Renal pelvis (tissue), 12 donors: Measurements from ENCODE around the gene PCAT7. TPM values are rescaled to one million over a fixed set of nuclear protein-coding genes. Genes with fewer than 3 reads are reported as not detected.
"Not testable (repeated sequence)": the region's sequence is repeated elsewhere in the genome, so short reads cannot be mapped to it uniquely, and the experiment has no call there.

Experiments
- DNase-seq: peaks from one replicate; pipeline ENCODE4 v3.0.0-alpha.2; 2013
- long read RNA-seq, 16 experiments: transcript quantifications; one replicate each; lab custom pipeline, GENCODE V29; 2026
- polyA plus RNA-seq, 3 donors: library from polyadenylated mRNA; unstranded; fragments of 120-200 nt; gene quantifications; one replicate each; pipeline ENCODE4 v1.2.1, GENCODE V29; 2013; ENCODE audit not compliant: insufficient read length in 3 of 3

Gene PCAT7
- polyA plus RNA-seq: under 1 TPM; 0.31 to 0.48 (median 0.41) TPM
- long read RNA-seq, donor 1: 0 reads
- long read RNA-seq, donor 2, partial matches to known transcripts: 40 of 116 reads
- long read RNA-seq, donor 2, other reads (novel, unspliced or antisense): 76 of 116 reads
- long read RNA-seq, donor 3, partial matches to known transcripts: 20 of 64 reads
- long read RNA-seq, donor 3, other reads (novel, unspliced or antisense): 44 of 64 reads
- long read RNA-seq, donor 4: 0 reads
- long read RNA-seq, donor 5: 0 reads
- long read RNA-seq, donor 6, partial matches to known transcripts: 142 of 142 reads
- long read RNA-seq, donor 6, other reads (novel, unspliced or antisense): 0 of 142 reads
- long read RNA-seq, donor 7: 0 reads
- long read RNA-seq, donor 8: 0 reads
- long read RNA-seq, donor 9: 0 reads
- long read RNA-seq, donor 10, partial matches to known transcripts: 52 of 95 reads
- long read RNA-seq, donor 10, other reads (novel, unspliced or antisense): 43 of 95 reads
- long read RNA-seq, donor 11: 0 reads
- long read RNA-seq, donor 12: 0 reads
- long read RNA-seq, donor 13, partial matches to known transcripts: 17 of 43 reads
- long read RNA-seq, donor 13, other reads (novel, unspliced or antisense): 26 of 43 reads
- long read RNA-seq, donor 14: 0 reads
- long read RNA-seq, donor 15: 0 reads
- long read RNA-seq, donor 16, partial matches to known transcripts: 69 of 85 reads
- long read RNA-seq, donor 16, other reads (novel, unspliced or antisense): 15 of 85 reads

DNA sequence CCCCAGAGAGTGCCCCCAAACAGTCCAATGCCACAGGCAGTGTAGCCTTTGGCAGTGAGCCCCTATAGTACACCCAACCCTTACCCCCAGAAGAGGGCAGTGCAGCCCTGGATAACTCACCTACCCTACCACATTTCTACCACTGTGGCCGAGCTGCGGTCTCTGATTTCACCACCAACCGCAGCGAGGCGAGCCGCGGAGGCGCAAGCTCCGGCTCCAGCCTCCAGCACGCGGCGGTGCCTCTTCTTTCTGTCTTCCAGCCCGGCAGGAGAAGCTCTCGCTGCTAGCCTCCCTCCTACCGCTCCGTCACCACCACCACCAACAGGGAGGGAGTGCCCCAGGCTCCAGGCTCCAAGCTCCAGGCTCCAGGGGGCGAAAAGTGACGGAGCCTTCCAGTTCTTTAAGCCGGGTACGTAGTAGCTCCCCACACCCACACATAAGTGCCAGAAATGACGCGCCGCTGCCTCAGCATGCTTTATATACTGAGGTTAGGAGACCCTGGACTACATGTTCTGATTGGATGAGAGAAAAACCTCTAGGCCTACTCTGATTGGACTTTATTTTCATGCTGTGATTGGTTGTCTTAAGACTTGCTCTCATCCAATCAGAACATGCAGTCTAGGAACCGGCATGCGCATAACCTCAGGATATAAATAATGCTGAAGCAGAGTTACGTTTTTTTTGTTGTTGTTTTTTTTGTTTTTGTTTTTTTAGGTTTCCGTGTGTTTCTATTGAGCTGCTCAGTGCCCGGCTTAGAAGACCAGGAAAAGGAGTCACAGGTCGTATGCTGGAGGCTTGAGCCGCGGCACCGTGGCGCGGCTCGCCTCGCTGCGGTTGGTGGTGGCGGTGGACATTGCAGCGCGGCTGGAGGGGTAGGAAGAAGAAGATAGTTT, at the start of gene PCAT7:
TSS of gene PCAT7 (plus strand) at position 645 of the 893 bp plus-strand sequence.
- no peak for DNase-seq

DNA sequence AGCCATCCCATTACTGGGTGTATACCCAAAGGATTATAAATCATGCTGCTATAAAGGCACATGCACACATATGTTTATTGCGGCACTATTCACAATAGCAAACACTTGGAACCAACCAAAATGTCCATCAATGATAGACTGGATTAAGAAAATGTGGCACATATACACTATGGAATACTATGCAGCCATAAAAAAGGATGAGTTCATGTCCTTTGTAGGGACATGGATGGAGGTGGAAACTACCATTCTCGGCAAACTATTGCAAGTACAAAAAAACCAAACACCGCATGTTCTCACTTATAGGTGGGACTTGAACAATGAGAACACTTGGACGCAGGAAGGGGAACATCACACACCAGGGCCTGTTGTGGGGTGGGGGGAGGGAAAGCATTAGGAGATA, 48.5 kb upstream of the PCAT7 start:
- DNase-seq: not testable (repeated sequence)

GRCh38 chr9:94507531-94508258, 47.2 kb upstream of the PCAT7 start:
- DNase-seq: no peak

DNA sequence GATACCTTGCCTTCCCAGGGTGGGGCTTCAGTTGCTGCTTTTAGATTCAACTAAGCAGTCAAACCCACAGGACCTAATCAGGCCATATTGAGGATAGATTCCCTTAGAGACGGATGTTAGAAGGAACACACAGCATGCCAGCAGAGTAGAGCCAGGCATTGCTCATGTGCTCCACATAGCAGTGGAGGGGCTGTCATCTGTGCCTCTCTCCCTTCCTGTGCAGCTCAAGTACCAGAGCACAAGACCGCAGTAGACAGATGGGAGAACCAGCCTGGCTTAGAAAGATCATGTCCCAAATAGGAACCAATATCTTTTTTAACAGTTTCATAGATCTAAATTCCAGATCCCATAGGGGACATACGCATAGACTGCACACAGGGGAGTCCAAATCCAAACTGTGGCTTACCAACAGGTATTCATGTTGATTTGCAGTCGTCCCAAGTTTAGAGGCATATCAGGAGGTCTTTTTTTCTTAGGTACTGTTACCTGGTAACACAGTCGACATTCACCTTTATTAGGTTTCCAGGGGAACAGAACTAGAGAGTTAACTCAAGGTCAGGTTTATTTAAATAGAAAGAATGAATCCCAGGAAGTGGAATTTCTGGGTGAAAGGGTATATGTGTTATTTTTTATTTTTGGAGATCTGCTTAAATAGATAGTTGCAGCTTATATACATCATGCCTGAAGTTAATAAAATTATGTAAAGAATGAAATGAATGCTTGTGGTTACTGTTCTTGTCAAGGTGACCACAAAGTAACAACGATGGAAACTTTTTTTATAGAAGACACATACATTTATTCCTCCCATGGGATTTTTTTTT, 43.5 kb upstream of the PCAT7 start:
- DNase-seq: no peak

GRCh38 chr9:94511955-94512265, 43.0 kb upstream of the PCAT7 start:
- DNase-seq: no peak

GRCh38 chr9:94514722-94515121, 40.2 kb upstream of the PCAT7 start:
- no peak for DNase-seq

DNA sequence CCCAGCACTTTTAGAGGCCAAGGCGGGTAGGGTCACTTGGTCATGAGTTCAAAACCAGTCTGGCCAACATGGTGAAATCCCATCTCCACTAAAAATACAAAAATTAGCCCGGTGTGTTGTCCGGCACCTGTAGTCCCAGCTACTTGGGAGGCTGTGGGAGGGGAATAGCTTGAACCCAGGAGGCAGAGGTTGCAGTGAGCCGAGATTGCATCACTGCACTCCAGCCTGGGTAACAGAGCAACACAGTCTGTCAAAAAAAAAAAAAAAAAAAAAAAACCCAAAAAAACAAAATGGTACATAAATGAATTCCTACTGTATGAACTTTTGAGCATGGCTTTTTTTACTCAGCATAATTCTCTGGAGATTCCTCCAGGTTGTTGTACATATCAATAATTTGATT, 37.6 kb upstream of the PCAT7 start:
- no peak for DNase-seq

DNA sequence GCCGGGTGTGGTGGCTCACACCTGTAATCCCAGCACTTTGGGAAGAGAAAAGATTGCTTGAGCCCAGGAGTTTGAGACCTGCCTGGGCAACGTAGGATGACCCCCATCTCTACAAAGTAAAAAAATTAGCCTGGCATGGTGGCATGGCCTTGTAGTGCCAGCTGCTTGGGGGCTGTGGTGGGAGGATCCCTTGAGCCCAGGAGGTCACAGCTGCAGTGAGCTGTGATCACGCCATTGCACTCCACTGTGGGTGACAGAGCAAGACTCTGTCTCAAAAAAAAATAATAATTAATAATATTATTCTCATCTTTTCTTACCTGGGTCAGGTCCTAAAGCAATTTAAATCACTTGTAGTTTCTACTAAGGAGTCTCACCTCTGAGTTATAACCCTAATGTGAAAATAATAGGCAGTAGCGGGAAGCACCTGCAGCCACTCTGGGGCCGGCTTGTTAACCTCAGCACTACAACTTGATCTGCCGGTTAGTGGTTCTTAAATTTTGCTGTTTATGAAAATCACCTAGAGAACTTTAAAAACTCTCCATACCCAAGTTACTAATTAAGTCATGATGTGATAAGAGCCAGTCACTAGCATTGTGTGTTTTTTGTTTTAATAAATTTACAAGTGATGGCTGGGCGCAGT, 29.4 kb upstream of the PCAT7 start:
- DNase-seq: no peak

DNA sequence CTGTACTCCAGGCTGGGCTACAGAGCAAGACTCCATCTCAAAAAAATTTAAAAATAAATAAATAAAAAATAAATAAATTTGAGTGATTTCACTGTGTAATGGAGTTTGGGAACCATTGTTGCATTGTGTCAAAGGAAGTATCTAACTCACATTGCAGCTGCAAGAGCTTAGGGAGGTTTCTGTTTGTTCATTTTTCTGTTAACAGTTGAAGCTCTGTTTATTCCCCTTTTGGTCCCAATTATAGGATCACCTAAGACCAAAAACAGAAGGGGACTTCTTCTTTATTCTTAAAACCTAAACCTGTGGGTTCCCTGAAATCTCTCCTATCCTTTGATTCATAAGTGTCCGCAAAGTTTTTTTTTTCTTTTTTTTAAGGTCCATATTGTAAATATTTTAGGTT, 28.6 kb upstream of the PCAT7 start:
- DNase-seq: no peak

DNA sequence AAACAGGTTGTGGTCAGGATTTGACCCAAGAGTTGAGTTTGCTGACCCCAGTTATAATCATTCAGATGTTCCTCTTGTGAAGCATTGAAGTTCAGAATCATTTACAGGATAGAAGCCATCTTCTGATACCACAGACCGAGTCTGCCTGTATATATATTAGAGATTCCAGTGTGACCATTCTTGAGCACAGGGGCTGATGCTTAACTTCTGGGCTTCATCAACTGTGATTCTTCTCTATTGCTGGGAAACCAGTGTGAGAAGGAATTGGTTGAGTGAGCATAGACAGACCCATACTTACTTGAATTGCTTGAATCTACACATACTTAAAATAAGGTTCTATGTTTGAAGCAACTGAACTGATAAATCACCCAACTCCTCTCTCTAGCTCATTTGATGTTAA, 27.9 kb upstream of the PCAT7 start:
- DNase-seq: no peak

GRCh38 chr9:94528886-94529285, 26.0 kb upstream of the PCAT7 start:
- DNase-seq: no peak

DNA sequence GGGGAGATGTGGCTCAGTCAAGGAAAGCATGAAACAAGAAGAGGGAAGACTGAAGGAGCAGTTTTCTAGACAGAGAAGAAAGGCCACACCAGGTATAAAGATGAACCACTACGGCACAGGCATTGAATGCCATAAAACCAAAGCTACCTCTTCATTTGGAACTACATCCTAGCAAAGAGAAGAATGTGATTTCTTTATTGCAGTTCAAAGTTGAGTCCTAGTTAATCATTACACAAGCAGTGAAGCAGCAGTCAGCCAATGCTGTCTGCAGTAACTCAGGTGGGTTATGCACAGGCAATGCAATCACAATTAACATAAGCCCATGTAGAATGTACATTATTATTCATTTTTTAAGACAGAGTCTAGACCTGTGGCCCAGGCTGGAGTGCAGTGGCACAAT, 21.7 kb upstream of the PCAT7 start:
- peak; percentile 47 for DNase-seq

GRCh38 chr9:94533601-94534000, 21.3 kb upstream of the PCAT7 start:
- DNase-seq: no peak

DNA sequence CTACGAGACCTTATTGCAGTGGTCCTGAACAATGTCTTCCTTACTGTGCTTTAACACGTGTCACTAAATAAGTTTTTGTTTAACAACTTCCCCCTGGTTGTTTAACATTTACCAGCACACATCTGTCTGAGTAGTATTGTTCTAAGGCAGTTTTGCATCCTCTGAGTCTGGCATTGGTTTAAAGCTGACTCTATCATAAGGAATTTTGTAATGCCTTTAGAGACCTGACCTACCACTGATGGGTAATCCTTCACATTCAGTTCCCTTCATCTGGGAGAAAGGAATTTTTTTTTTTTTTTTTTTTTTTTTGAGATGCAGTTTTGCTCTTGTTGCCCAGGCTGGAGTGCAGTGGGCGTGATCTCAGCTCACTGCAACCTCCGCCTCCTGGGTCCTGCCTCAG, 20.0 kb upstream of the PCAT7 start:
- no peak for DNase-seq

DNA sequence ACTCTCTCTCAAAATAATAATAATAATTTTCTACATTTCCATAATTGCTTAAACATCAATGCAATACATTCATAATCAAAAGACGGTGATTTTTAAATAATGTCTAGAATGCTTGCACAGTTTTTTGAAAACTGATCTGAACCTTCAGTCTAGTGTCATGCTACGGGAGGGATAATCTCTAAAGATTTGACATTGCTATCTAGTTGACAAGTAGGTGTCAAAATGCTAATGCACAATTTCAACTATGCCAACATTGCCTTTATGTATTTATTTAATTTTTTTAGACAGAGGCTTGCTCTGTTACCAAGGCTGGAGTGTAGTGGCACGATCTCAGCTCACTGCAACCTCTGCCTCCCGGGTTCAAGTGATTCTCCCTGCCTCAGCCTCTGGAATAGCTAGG, 16.0 kb upstream of the PCAT7 start:
- no peak for DNase-seq

GRCh38 chr9:94544335-94544734, 10.5 kb upstream of the PCAT7 start:
- not testable (repeated sequence) for DNase-seq

DNA sequence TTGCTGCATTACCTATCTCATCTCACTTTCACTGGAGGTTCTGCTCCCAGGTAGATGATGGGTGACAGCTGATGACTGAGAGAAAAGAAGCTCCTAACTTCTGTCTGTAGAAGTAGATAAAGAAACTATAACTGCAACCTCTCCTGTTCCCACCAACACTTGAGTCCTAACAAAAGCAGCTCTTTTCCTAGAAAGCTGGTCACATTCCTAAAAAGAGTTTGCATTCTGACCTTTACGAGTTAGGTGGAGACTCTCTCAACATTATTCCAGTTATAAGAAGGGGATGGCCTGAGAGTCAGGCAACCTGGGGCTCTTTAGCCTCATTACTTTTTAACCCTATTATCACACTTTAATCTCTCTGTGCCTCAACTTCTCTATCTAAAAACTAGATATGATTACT, 8.9 kb upstream of the PCAT7 start:
- no peak for DNase-seq

- DNase-seq: no peak
Measured at GRCh38 chr9:94553029-94553938, 1.6 kb upstream of the PCAT7 start.

DNA sequence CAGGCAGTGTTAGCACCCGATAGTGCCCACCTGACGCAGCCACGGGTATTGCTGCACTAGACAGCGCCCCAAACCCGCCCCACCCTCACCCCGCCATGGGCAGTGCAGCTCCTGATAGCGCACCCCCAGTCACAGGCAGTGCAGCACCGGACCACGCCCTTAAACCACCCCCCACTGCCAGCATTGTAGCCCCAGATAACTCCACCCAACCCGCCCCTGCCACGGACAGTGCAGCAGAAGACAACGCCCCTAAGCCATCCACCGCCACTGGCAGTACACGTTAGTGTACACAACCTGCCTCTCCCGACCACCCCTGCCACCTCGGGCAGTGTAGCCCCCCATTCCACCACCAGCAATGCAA, 825 bp upstream of the PCAT7 start:
- DNase-seq: no peak
